ENCODE results near the gene IQSEC2.

Gene IQSEC2

DNA sequence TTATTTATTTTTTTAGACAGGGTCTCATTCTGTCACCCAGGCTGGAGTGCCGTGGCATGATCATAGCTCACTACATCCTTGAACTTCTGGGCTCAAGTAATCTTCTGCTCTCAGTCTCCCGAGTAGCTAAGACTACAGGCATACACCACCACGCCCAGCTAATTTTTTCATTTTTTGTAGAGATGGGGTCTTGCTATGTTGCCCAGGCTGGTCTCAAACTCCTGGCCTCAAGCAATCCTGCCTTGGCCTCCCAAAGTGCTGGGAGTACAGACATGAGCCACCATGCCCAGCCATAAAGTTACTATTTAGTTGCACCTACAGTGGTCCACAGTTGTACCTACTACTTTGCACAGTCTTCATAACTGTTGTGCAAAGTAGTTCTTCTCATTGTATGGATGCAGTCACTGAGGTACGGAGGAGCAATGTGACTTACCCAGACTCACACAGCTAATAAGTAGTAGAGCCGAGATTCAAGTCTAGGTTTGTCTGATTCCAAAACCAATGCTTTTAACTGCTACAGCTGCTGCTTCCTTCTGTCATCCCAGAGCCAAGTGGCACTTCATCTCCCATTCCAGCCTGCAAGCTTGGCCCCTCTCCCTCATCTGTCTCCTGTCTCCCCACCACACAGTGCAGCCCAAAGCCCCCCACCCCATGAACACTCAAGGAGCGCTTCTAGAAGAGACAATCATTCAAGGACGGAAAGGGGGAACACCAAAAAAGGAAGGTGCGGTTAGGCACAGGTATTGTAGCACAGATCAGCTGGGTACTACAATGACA is 24.0 kb upstream of the IQSEC2 start:
- DNase-seq, result no peak

DNA sequence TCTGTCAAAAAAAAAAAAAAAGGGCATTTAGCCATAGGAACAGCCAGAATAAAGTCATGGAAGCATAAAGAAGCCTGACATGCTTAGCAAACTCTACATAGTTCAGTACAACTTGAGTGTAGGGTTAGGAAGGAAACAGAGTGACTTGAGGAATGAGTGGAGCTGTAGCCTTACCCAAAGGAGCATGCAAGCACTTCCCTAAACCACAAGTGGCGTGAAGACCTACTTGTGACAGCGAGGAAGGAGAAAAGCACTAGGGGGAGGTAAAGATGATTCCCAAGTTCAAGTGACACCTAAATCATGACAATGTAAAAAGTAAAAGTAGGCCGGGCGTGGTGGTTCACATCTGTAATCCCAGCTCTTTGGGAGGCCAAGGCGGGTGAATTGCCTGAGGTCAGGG is 21.8 kb upstream of the IQSEC2 start:
- DNase-seq, result no peak

DNA sequence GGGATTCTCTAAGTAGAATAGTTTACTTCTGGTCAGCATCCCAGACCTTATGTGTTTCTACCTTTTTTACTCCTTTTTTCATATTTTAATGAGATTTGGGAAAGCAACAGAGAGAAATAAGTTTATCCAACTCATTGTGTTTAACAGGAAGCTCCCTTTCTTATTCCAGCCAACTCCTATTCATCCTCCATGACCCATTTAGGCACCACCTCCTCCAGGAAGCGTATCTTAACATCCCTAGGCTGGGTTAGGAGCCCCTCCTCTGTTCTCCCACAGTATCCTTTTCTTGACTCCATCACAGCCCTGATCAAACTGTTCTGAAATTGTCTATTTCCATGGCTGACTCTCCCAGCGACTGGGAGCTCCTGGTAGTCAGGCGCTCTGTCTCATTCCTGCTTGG is 18.8 kb upstream of the IQSEC2 start:
- no peak for DNase-seq

DNA sequence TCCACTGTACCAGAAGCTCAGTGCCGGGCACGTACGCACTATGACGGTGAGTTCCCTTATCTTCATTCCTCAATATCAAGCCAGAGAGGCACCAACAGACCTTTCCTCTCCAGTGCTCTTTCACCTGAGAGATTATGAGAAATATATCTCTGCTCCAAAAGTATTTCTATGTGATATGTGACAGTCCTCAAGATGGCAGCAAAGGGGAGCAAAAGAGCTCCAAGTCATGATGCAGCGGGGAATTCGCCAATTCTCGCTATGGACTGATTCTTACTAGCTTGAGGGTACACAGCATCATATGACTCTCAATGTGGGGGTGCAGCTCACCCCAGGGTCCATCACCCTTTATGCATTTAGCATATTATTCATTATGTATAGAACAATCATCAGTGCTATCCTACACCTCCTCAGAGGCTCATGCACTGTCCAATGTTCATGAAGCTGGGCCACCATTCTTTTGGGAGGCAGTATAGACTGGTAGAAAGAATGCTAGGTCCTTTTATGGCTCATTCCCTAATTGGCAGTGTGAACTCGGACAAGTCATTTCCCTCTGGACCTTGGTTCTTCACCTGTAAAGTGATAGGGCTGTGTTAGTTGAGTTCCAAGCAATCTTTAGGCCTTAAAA is 12.8 kb upstream of the IQSEC2 start:
- no peak for DNase-seq

DNA sequence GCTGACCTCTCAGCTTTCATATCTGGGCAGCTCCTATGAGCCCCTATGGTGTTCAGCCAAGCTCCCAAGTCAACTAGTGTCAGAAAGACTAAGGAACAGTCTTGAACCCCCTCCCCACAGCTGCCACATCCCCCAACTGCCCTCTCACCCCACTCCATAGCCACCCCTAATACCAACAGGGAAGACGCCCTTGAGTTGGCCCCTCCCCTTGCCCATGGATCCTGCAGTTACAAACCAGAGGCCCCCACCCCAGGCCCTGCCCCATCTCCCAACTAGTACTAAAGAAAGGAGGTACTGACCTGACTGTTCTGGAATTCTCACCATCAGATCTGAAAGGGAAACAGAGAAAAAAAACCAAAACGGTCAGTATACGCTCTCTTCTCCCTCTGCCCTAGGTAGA is 10.2 kb upstream of the IQSEC2 start:
- DNase-seq, result no peak

DNA sequence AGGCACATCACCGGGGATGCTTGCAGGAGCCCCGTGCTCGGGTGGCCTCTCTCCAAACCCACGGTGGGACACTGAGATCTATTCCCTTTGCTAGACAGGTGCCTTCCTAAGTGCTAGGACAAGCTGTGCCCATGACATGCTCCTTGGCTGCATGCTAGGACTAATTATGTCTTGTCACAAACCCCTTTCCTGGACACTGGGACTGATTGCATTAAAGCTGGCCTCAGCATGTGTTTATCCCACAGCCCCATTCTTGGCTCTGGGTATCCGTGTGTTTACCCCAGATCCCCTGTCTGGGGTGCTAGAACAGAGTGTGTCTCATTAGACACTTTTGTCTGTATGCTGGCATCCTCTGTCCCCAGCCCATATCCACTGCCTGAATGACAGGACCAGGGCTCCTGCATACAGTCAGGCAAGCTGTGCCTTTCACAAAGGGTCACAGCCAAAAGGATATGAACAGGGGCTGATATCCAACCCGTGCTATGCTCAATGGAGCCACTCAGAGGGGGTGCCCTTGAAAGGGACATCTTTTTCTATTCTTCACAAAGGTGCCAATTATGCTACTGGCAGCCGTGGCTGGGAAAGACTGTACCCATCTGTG is 9.2 kb upstream of the IQSEC2 start:
- no peak for DNase-seq

DNA sequence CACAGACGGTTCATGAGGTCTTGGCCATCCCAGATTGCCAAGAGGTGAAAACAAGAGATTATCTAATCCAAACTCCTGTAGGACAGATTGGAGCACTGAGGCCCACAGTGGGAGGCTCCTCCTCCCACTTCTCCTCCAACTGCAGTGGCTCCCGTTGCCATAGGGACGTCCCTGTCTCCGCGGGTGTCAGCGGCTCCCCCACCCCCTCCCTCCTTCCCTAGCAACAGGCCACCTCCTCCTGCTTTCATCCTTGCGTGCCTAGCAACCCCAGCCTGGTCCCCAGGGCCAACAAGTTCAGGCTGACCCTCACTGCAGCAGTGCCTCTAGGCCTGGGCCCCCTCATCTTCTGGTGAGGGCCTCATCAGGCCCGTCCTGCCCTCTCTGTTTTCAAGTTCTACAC is 6.8 kb upstream of the IQSEC2 start:
- DNase-seq, result no peak

DNA sequence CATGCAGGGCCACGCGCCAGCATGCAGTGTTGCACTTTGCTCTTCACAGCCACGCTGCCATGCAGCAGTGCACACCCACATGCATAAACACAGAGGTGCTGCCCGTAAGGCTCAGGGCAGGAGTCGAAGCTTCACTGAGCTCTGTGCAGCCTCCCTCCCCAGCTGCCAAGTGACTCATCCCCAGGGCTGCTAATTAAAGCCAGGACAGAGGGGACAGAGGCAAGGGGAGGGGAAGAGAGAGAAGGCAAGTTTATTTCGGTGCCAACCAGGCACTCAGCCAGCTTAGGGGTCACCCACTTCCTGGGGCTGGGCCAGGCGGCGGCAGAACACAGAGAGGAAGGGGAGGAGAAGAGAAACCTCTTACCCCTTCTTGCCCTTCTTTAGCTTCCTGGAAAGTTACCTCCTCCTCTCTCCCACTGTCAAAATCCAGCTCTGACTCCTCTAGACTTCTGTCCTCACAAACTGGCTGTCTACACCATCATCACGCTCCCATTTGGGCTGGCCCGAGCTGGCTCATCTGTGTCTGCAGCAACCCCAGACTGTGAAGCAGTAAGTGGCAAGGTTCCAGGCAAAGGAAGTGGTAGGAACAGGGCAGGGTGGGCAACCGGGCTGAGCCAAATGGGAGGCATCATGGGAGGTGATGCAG is 6.2 kb upstream of the IQSEC2 start:
- DNase-seq, result no peak

DNA sequence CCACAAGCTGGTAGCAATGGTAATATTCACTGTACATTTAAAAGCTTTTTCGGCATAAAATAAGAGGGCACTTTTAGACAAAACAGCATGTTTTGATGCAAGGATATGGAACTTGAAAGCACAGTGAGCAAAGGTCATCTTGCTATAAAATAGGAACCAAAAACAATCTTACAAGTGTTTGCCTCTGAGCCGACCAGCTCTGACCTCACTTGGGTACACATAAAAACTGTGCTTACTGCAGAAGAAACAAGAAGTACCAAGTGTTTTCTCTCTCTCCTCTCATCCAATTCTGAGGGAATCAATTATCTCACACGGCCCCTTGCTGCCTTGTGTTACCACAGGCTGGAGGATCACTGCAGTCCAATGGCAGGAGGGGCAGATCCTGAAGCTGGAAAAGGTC is 4.8 kb upstream of the IQSEC2 start:
- no peak for DNase-seq

DNA sequence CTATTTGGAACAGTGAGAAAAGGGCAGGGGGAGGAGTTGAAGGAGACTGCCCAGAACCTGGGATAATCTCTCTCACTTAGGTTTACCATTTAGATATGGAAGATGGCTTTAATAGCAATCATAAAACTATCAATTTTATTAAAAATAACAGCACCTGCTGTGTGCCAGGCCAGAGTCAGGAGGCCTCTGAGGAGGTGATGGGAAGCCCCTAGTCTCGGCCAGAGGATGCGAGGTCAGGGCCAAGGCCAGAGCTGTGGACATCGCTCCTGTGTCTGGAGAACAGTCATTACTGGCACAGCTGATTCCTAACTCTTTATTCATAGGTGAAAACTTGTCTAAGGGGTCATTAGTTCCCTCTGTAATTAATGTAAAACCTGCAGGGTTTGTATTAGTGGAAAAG is 4.2 kb upstream of the IQSEC2 start:
- DNase-seq, result no peak

DNA sequence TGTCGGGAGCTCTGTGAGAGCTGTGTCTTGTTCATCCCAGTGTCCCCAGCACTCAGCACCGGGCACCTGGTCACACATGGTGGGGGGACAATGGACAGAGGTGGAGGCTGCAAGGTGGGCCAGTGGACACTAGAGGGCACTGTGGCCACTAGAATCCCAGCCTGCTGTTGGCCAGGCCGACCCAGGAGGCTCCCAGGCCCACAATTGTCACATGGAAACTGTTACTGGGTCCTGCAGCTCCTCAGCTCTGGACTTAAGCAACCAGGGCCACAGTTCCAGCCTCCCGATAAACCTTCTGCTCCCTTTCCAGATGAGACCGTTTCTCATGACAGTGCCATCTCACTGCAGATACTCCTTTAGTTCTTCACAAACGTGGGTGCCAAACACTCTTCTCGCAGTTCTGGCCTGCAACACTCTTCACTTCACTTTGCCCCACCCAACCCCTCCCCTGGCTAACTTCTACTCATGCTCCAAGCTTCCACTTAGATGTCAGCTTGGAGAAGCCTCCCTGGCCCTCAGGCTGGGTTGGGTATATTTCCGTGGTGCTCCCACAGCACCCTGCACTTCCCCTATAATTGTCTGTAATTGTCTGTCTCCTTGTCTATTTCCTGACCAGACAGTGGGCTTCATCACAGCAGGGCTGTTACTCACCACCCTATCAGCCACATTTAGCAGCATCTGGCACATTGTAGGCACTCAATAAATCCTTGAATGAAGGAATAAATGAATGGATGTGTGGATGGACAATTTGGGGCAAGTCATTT is 3.5 kb upstream of the IQSEC2 start:
- no peak for DNase-seq

DNA sequence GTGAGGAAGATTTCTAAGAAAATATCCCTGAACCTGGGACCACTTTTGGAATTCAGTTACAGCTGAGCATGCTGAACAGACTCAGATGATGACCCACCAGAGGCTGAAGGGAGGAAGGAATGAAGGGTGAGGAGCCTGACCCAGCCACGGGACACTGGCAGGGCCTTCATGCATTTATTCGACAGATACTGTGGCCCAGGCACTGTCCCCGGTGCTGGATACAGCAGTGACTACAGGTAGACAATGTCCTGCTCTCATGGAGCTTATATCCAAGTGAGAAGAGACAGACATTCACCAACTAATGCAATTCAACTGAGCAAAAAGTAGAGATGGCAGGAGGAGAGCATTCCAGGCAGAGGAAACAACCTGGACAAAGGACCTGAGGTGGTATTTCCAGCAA is 2.2 kb upstream of the IQSEC2 start:
- DNase-seq, result no peak

DNA sequence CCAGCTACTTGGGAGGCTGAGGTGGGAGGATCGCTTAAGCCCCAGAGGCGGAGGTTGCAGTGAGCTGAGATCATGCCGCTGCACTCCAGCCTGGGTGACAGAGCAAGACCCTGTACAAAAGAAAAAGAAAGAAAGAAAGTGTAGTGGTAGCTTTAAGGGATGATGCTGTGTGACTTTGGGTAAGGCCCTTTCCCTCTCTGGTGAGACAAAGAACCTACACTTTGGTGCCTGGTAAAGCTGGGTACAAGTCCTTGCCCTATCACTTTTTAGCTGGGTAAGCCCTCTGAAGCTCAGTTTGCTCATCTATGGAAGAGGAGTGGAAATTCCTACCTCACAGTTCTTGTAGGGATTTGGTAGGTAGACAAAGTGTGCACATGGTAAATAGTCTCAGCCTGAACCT is 1.7 kb upstream of the IQSEC2 start:
- no peak for DNase-seq

DNA sequence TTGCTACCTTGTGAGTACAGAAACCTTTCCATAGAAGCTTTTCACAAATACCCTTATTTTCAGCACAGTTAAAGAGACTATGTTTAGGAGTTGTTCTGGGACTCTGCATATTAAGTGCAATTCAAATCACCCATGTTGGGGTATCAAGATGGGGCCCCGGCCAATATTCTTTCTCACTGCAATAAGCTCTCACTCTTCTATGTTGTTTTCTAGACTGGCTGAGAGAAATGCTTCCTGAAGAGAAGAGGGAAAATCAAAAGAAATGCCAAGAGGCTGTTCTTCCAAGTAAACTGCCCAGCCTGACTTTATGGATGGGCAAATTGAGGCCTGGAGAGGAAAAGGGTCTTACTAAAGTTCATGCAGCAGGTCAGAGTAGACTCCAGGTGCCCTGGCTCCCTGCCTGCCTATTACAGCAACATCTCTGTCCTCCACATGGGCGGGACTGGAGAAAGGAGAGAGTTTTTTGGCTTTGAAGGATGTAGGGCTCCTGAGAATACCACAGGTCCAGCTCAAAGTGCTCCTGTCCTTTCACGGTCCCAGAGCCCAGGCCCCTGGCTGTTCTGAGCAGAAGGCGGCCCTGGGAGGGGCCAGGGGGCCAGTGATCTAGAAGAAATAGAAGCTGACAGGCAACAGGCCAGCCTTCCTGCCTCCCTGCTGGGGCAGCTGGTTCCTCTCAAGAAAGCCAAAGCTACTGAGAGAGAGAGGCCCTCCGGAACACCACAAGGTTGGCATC is 745 bp upstream of the IQSEC2 start:
- no peak for DNase-seq

DNA sequence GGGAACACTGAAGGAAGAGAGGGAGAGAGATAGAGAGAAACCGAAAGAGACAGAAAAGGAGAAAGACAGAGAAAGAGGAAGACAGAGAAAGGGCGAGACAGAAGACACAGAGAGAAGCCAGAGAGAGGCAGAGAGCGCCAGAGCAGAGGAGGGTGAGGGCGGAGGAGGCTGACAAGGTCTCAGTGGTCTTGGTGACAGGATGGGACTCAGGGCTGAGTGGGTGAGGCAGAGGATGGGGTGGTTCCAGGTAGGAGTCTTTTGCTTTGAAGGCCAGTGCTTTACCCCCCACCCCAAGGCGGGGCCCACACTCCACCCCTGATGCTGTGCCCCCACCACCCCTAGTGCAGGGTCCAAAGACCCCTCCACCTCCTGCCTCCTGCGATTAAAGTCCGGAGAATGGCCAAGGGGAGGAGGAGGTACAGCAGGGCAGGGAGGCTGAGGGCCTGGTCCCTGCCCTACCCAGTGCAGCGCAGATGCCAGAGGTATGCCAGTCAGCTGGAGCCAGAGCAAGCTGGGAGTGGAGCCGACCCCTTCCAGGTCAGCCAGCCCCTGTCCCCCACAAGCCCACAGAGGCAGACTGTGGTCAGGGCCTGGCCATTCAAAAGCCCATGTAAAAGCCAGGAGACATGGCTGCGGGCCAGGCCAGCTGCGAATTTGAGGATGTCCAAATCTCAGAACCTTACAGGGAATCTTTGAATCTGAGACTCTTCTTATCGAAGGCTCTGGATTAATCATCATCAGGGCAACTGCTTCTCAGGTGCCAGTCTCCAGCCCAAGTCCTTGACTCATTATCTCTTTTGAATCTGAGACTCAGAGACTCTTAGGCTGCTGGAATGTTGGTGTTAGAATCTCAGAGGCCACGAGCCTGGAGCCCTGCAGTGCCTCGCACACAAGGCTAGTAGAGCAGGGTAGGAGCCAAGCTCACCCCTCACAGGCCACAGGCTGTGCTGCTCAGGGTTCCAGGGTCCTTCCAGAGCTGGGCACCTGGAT is 758 bp downstream of the IQSEC2 start:
- peak; percentile 61 for DNase-seq

DNA sequence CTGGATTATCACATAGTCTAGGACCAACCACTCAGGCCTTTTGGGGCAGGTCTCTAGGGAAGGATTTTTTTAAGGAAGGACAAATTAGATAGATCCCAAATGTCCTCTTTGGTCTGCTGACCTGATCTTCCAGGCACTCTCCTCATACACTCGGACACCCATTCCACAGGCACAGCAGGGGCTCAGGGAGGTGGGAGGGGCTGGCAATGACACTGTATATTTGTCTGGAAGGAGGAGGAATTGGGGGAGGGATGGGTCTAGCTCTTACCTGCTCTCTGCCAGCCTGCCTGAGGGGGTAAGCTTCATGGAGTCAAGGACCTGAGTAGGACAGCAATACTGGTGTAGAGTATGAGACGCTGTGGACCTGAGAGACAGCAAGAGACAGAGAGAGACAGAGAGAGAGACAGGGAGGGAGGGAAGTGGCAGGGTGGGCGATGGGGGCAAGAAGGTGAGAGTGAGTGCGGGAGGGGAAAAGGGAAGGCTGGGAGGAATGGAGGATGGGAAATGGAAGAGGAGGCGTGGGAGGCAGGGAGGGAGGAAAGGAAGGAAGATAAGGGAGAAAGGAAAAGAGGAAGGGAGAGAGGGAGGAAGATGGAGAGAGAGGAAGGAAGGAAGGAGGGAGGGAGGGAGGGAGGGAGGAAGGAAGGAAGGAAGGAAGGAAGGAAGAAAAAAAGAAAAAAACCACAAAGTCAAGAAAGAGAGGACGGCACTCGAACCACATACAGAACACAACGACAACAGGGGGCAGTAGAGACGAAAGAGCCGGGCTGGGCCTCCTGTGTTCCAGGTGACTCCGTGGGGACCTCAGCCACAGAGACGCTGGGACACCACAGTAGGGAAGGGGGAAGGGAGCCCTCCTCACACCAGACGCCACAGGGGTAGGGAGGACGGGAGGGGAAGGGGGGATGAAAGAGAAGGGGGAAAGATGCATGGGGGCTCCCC is 1.8 kb downstream of the IQSEC2 start:
- DNase-seq, result no peak

DNA sequence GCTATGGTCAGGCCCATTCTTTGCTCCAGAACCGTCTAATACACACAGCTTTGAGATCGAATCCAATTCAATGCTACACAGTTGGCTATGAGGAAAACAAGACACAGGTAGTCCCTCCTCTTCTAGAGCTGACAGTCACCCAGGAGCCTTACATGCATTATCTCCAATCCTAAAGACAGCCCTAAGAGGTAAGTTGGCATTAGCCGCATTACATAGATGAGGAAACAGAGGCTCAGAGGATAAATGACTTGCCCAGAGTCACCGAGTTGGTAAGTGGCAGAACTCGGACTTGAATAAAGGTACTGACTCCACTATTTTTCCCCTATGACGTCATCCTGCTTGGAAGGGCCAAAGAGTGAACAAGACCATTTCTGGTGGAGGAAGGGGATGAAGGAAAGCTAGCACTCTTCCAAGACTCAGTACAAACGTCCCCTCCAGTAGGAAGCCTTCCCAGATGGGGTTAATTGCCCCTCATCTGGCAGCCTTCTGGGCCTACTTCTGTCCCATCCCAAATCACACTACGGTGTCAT is 8.5 kb downstream of the IQSEC2 start:
- no peak for DNase-seq

DNA sequence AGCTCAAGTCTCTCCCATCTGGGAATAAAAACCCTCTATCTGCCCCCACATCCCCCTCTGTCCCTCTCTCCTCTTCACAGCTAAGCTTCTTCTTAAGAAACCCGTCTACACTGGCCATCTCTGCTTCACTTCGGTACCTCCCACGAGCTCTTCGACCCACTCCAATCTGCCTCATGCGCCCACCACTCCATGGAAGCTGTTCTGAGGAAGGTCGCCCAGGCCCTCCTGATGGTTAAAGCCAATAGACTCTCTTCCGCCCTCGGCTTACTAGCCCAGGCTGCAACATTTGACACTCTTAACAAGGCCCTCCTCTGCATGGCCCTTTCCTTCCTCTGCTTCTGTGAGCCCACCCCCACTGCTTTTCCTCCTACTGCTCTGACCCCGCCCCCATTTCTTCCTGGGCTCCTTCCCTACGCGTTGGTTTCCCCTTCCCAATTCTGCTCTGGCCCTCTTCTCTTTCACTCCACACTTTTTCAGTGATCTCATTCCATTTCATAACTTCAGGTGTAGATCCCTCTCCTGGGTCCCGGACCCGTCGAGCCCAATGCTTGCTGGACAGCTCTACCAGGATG is 11.8 kb downstream of the IQSEC2 start:
- no peak for DNase-seq

DNA sequence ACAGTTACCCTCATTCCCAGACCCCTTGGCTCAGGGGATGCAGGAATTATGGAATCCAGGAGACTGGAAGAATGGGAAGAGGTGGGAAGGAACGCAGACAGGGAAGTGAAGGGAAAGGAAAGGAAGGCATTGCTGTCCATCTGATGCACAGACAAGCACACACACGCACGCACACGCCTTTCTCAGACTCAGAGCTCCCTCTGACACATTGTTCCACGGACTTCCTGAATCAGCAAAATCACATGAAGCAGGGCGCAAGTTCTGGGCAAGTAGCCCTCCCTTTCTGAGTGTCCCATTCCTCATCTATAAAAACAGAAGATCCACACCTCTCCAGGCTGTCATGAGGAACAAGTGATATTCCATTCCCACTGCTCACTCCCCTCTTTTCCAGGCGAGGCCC is 13.2 kb downstream of the IQSEC2 start:
- no peak for DNase-seq

All from right forelimb (tissue), 1 donor.